ENCODE measurements around the gene RPRD1A. TPM values are rescaled to one million over a fixed set of nuclear protein-coding genes. Genes with fewer than 3 reads are reported as not detected.
"Not testable (repeated sequence)": the region's sequence is repeated elsewhere in the genome, so short reads cannot be mapped to it uniquely, and the experiment has no call there.

RPRD1A gene
- total and polyA plus RNA-seq, 4 donors: 29.8 to 49.5 (median 37.6) TPM

GRCh38 chr18:36073676-36074075 lies 6.3 kb upstream of the RPRD1A start:
- 82 to 86% methylated on average over 1 of the region's 1 CpG for WGBS, 2 donors
- Histone ChIP-seq H3K27ac (ENCODE audit: low read depth in 1 of 2, low read length in 2 of 2) (no peak overlapping the region), H3K4me3 (ENCODE audit: low read length in 2 of 2) (no peak overlapping the region), H3K36me3 (ENCODE audit: control insufficient read depth in 1 of 2, insufficient read depth in 2 of 2, low read length in 1 of 2) (no peaks in the 10 kb centered on the region), H3K4me1 (ENCODE audit: control insufficient read depth in 1 of 2, insufficient read depth in 2 of 2, low read length in 2 of 2) (no peaks in the 10 kb centered on the region), H3K27me3 (ENCODE audit: control insufficient read depth in 1 of 2, insufficient read depth in 2 of 2, low read length in 1 of 2) (peaks cover 0 to 2% of the 10 kb centered on the region in 2 donors), H3K9me3 (ENCODE audit: control insufficient read depth, low read length) (no peaks in the 10 kb centered on the region)
- DNase-seq: no peak
- intact Hi-C loops (cut with DNase I): no loop called here
- no peak for ATAC-seq (ENCODE audit: low FRiP score)

DNA sequence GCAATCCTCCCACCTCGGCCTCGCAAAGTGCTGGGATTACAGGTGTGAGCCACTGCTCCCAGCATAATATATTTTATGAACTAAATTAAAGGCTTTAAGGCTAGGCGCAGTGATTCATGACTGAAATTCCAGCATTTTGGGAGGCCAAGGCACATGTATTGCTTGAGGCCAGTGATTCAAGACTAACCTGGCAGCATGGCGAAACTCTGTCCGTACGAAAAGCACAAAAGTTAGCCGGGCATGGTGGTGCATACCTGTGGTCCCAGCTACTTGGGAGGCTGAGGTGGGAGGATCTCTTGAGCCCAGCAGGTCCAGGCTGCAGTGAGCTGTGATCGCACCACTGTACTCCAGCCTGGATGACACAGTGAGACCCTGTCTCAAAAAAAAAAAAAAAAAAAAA lies 5.0 kb upstream of the RPRD1A start:
- intact Hi-C loops (cut with DNase I); DNase-seq; H3K36me3 ChIP-seq (ENCODE audit: control insufficient read depth in 1 of 2, insufficient read depth in 2 of 2, low read length in 1 of 2); H3K27ac ChIP-seq (ENCODE audit: low read depth in 1 of 2, low read length in 2 of 2); H3K4me3 ChIP-seq (ENCODE audit: low read length in 2 of 2); H3K4me1 ChIP-seq (ENCODE audit: control insufficient read depth in 1 of 2, insufficient read depth in 2 of 2, low read length in 2 of 2); H3K27me3 ChIP-seq (ENCODE audit: control insufficient read depth in 1 of 2, insufficient read depth in 2 of 2, low read length in 1 of 2); H3K9me3 ChIP-seq (ENCODE audit: control insufficient read depth, low read length); ATAC-seq (ENCODE audit: low FRiP score): not testable (repeated sequence)
- WGBS, 2 donors: 93 to 94% methylated on average over 8 of the region's 8 CpGs

GRCh38 chr18:36066686-36067054 lies 689 bp downstream of the RPRD1A start:
- H3K27ac ChIP-seq (ENCODE audit: low read depth in 1 of 2, low read length in 2 of 2): peak overlapping the region in 1 of 2 donors; percentile 89
- H3K9me3 ChIP-seq (ENCODE audit: control insufficient read depth, low read length): no peaks in the 10 kb centered on the region
- no peak for DNase-seq
- H3K4me1 ChIP-seq (ENCODE audit: control insufficient read depth in 1 of 2, insufficient read depth in 2 of 2, low read length in 2 of 2): no peaks in the 10 kb centered on the region
- 1% methylated on average over 5 of the region's 5 CpGs for WGBS, 2 donors
- H3K36me3 ChIP-seq (ENCODE audit: control insufficient read depth in 1 of 2, insufficient read depth in 2 of 2, low read length in 1 of 2): no peaks in the 10 kb centered on the region
- H3K27me3 ChIP-seq (ENCODE audit: control insufficient read depth in 1 of 2, insufficient read depth in 2 of 2, low read length in 1 of 2): no peaks in the 10 kb centered on the region
- intact Hi-C loops (cut with DNase I): loop anchor here in 1 of 2 donors (5.0 kb wide), 1 partner anchor 94 kb away; the partner anchor contains the start of gene RMP24
- peak overlapping the region; percentile 36 to 81 for H3K4me3 ChIP-seq (ENCODE audit: low read length in 2 of 2)
- no peak for ATAC-seq (ENCODE audit: low FRiP score)

GRCh38 chr18:36066001-36066400 lies 1.4 kb downstream of the RPRD1A start:
- H3K36me3 ChIP-seq (ENCODE audit: control insufficient read depth in 1 of 2, insufficient read depth in 2 of 2, low read length in 1 of 2): no peaks in the 10 kb centered on the region
- H3K9me3 ChIP-seq (ENCODE audit: control insufficient read depth, low read length): no peaks in the 10 kb centered on the region
- no peaks in the 10 kb centered on the region for H3K27me3 ChIP-seq (ENCODE audit: control insufficient read depth in 1 of 2, insufficient read depth in 2 of 2, low read length in 1 of 2)
- H3K4me1 ChIP-seq (ENCODE audit: control insufficient read depth in 1 of 2, insufficient read depth in 2 of 2, low read length in 2 of 2): no peaks in the 10 kb centered on the region
- ATAC-seq (ENCODE audit: low FRiP score) (no peak), DNase-seq (no peak)
- intact Hi-C loops (cut with DNase I): loop anchor here in 1 of 2 donors (5.0 kb wide), 1 partner anchor 94 kb away; the partner anchor contains the start of gene RMP24
- 11 to 19% methylated on average over 5 of the region's 5 CpGs for WGBS, 2 donors
- peak overlapping the region; percentile 24 to 81 for H3K4me3 ChIP-seq (ENCODE audit: low read length in 2 of 2)
- H3K27ac ChIP-seq (ENCODE audit: low read depth in 1 of 2, low read length in 2 of 2): no peak overlapping the region

DNA sequence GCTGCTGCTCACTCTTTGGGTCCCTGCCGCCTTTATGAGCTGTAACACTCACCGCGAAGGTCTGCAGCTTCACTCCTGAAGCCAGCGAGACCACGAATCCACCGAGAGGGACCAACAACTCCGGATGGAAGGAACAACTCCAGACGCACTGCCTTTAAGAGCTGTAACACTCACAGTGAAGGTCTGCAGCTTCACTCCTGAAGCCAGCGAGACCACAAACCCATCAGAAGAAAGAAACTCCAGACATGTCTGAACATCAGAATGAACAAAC lies 2.6 kb downstream of the RPRD1A start:
- WGBS, 2 donors: 91 to 95% methylated on average over 9 of the region's 9 CpGs
- not testable (repeated sequence) for H3K27me3 ChIP-seq (ENCODE audit: control insufficient read depth in 1 of 2, insufficient read depth in 2 of 2, low read length in 1 of 2); H3K9me3 ChIP-seq (ENCODE audit: control insufficient read depth, low read length); ATAC-seq (ENCODE audit: low FRiP score); H3K4me3 ChIP-seq (ENCODE audit: low read length in 2 of 2); H3K27ac ChIP-seq (ENCODE audit: low read depth in 1 of 2, low read length in 2 of 2); DNase-seq; H3K4me1 ChIP-seq (ENCODE audit: control insufficient read depth in 1 of 2, insufficient read depth in 2 of 2, low read length in 2 of 2); H3K36me3 ChIP-seq (ENCODE audit: control insufficient read depth in 1 of 2, insufficient read depth in 2 of 2, low read length in 1 of 2)
- intact Hi-C loops (cut with DNase I): loop anchor here in 1 of 2 donors (5.0 kb wide), 1 partner anchor 92 kb away; the partner anchor contains the start of gene RMP24

DNA sequence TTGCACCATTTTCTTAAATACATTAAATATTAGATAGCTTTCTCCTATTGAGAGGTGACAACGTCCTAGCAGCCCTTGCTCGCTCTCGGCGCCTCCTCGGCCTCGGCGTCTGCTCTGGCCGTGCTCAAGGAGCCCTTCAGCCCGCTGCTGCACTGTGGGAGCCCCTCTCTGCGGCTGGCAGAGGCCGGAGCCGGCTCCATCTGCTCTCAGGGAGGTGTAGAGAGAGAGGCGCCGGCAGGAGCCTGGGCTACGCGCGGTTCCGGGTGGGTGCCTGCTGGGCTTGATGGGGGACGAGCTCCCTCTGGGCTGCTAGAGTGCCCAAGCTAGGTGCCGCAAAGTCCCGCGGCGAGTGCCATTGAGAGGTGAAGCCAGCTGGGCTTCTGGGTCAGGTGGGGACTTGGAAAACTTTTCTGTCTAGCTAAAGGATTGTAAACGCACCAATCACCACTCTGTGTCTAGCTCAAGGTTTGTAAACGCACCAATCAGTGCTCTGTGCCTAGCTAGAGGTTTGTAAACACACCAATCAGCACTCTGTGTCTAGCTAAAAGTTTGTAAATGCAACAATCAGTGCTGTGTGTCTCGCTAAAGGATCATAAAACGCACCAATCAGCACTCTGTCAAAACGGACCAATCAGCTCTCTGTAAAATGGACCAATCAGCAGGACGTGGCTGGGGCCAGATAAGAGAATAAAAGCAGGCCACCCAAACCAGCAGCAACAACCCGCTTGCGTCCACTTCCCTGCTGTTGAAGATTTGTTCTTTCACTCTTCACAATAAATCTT lies 3.1 kb downstream of the RPRD1A start:
- 93 to 94% methylated on average over 31 of the region's 31 CpGs for WGBS, 2 donors
- DNase-seq: no peak
- Histone ChIP-seq H3K27me3 (ENCODE audit: control insufficient read depth in 1 of 2, insufficient read depth in 2 of 2, low read length in 1 of 2) (no peaks in the 10 kb centered on the region), H3K36me3 (ENCODE audit: control insufficient read depth in 1 of 2, insufficient read depth in 2 of 2, low read length in 1 of 2) (no peaks in the 10 kb centered on the region), H3K4me1 (ENCODE audit: control insufficient read depth in 1 of 2, insufficient read depth in 2 of 2, low read length in 2 of 2) (no peaks in the 10 kb centered on the region), H3K4me3 (ENCODE audit: low read length in 2 of 2) (no peak overlapping the region), H3K9me3 (ENCODE audit: control insufficient read depth, low read length) (no peaks in the 10 kb centered on the region), H3K27ac (ENCODE audit: low read depth in 1 of 2, low read length in 2 of 2) (no peak overlapping the region)
- intact Hi-C loops (cut with DNase I): no loop called here
- no peak for ATAC-seq (ENCODE audit: low FRiP score)

GRCh38 chr18:36058674-36059073 lies 8.7 kb downstream of the RPRD1A start:
- intact Hi-C loops (cut with DNase I): no loop called here
- no peaks in the 10 kb centered on the region for H3K27me3 ChIP-seq (ENCODE audit: control insufficient read depth in 1 of 2, insufficient read depth in 2 of 2, low read length in 1 of 2)
- H3K4me1 ChIP-seq (ENCODE audit: control insufficient read depth in 1 of 2, insufficient read depth in 2 of 2, low read length in 2 of 2): no peaks in the 10 kb centered on the region
- no peak overlapping the region for H3K27ac ChIP-seq (ENCODE audit: low read depth in 1 of 2, low read length in 2 of 2)
- no peaks in the 10 kb centered on the region for H3K9me3 ChIP-seq (ENCODE audit: control insufficient read depth, low read length)
- H3K36me3 ChIP-seq (ENCODE audit: control insufficient read depth in 1 of 2, insufficient read depth in 2 of 2, low read length in 1 of 2): no peaks in the 10 kb centered on the region
- WGBS, 2 donors: 73 to 81% methylated on average over 3 of the region's 3 CpGs
- no peak overlapping the region for H3K4me3 ChIP-seq (ENCODE audit: low read length in 2 of 2)
- ATAC-seq (ENCODE audit: low FRiP score) (no peak), DNase-seq (no peak)

DNA sequence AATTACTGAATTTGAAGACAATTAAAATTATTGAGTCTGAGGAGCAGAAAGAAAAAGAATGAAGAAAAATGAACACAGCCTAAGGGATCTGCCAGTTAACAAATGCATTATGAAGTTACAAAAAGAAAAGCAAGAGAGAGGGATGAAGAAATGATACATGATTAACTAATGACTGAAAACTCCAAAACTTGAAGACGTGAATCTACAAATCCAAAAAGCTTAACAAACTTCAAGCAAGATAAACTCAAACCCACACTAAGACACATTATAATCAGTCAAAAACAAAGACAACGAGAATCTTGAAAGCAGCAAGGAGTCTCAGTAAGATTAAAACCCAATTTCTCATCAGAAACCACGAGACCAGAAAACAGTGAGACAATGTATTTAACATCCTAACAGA lies 15.6 kb downstream of the RPRD1A start:
- Histone ChIP-seq H3K9me3 (ENCODE audit: control insufficient read depth, low read length) (no peaks in the 10 kb centered on the region), H3K27me3 (ENCODE audit: control insufficient read depth in 1 of 2, insufficient read depth in 2 of 2, low read length in 1 of 2) (no peaks in the 10 kb centered on the region), H3K36me3 (ENCODE audit: control insufficient read depth in 1 of 2, insufficient read depth in 2 of 2, low read length in 1 of 2) (no peaks in the 10 kb centered on the region), H3K27ac (ENCODE audit: low read depth in 1 of 2, low read length in 2 of 2) (no peak overlapping the region), H3K4me3 (ENCODE audit: low read length in 2 of 2) (no peak overlapping the region), H3K4me1 (ENCODE audit: control insufficient read depth in 1 of 2, insufficient read depth in 2 of 2, low read length in 2 of 2) (no peaks in the 10 kb centered on the region)
- no peak for ATAC-seq (ENCODE audit: low FRiP score)
- 98 to 99% methylated on average over 3 of the region's 3 CpGs for WGBS, 2 donors
- intact Hi-C loops (cut with DNase I): no loop called here
- no peak for DNase-seq

DNA sequence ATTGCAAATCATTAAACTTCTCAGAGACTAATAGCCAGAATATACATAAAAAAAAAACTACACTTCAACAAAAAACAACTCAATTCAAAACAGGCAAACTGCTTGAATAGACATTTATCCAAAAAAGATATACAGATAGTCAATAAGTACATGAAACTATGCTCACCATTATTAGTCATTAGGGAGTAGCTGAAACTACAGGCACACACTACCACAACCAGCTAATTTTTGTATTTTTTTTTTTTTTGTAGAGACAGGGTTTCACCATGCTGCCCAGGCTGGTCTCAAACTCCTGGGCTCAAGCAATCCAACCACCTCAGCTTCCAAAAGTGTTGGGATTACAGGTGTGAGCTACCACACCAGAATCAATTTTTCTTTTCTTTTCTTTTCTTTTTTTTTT lies 16.9 kb downstream of the RPRD1A start:
- DNase-seq: no peak
- H3K9me3 ChIP-seq (ENCODE audit: control insufficient read depth, low read length): no peaks in the 10 kb centered on the region
- H3K4me1 ChIP-seq (ENCODE audit: control insufficient read depth in 1 of 2, insufficient read depth in 2 of 2, low read length in 2 of 2): no peaks in the 10 kb centered on the region
- no peak overlapping the region for H3K4me3 ChIP-seq (ENCODE audit: low read length in 2 of 2)
- no peak for ATAC-seq (ENCODE audit: low FRiP score)
- no peaks in the 10 kb centered on the region for H3K27me3 ChIP-seq (ENCODE audit: control insufficient read depth in 1 of 2, insufficient read depth in 2 of 2, low read length in 1 of 2)
- no peak overlapping the region for H3K27ac ChIP-seq (ENCODE audit: low read depth in 1 of 2, low read length in 2 of 2)
- no peaks in the 10 kb centered on the region for H3K36me3 ChIP-seq (ENCODE audit: control insufficient read depth in 1 of 2, insufficient read depth in 2 of 2, low read length in 1 of 2)
- intact Hi-C loops (cut with DNase I): no loop called here

All from aorta (tissue), 5 donors.